Measurements from ENCODE around the gene SEMA4F. TPM values are rescaled to one million over a fixed set of nuclear protein-coding genes. Genes with fewer than 3 reads are reported as not detected.

Gene SEMA4F
- total RNA-seq, 1 experiment from 2014 or later = 6.6 TPM

- Histone ChIP-seq H3K79me2 (ENCODE audit: insufficient read depth, low read length) (peaks cover 1% of the 10 kb centered on the region; the same call in 1 of the 2 replicates), H3K27ac (ENCODE audit: insufficient read length, low read depth, low read length) (no peak overlapping the region), H3K56ac (ENCODE audit: insufficient read length, low read depth, low read length) (no peak overlapping the region), H3K14ac (ENCODE audit: insufficient read depth, low read length) (no peak overlapping the region), H3K9me3 (ENCODE audit: control insufficient read depth, low read depth, low read length) (no peaks in the 10 kb centered on the region), H2BK5ac (ENCODE audit: insufficient read length, low read length) (no peak overlapping the region), H2BK20ac (ENCODE audit: low read depth, low read length, poor library complexity, severe bottlenecking) (no peak overlapping the region), H3K27me3 (ENCODE audit: insufficient read depth, low read length) (no peaks in the 10 kb centered on the region), H3K79me1 (ENCODE audit: insufficient read depth, low read depth, low read length, poor library complexity, severe bottlenecking) (no peaks in the 10 kb centered on the region), H2BK120ac (ENCODE audit: low read depth, low read length, poor library complexity, severe bottlenecking) (no peak overlapping the region), H4K8ac (replicated peaks; ENCODE audit: insufficient read length, low read depth, low read length) (no peak overlapping the region), H4K20me1 (ENCODE audit: control insufficient read depth, insufficient read depth, insufficient read length) (no peaks in the 10 kb centered on the region), H2AK5ac (ENCODE audit: insufficient read length, low read length) (no peak overlapping the region), H3K23me2 (ENCODE audit: insufficient read length, low read depth, low read length, poor library complexity, severe bottlenecking) (no peaks in the 10 kb centered on the region), H3K4me1 (ENCODE audit: insufficient read depth, low read length) (no peaks in the 10 kb centered on the region), H3K18ac (ENCODE audit: insufficient read length, low read depth, low read length) (no peak overlapping the region), H3T11ph (ENCODE audit: low read length) (no peak overlapping the region), H2AFZ (ENCODE audit: low read length) (no peak overlapping the region), H3K4me2 (ENCODE audit: insufficient read depth, insufficient read length, low read length) (no peak overlapping the region), H4K5ac (ENCODE audit: insufficient read length, low read depth, low read length) (no peak overlapping the region), H3K9ac (ENCODE audit: extremely low read depth, insufficient read length, low read length) (no peak overlapping the region), H2BK15ac (ENCODE audit: low read depth, low read length) (no peak overlapping the region), H3K4ac (ENCODE audit: low read depth, low read length) (no peak overlapping the region), H4K91ac (ENCODE audit: insufficient read length, low read depth, low read length) (no peak overlapping the region), H3K23ac (ENCODE audit: insufficient read length, low read depth, low read length) (no peak overlapping the region), H2BK12ac (ENCODE audit: insufficient read length, low read depth, low read length) (no peak overlapping the region)
- no peak for TF ChIP-seq CTCF (conservative IDR thresholded peaks at IDR 0.05)
- Mint-ChIP-seq H3K27ac (no peak overlapping the region), H3K4me3 (no peak overlapping the region), H3K4me1 (no peaks in the 10 kb centered on the region; a peak in 1 of 4 replicates), H3K9me3 (no peaks in the 10 kb centered on the region), H3K36me3 (ENCODE audit: insufficient read depth in 1 of 3, low read depth in 3 of 3) (no peaks in the 10 kb centered on the region), H3K27me3 (ENCODE audit: low read depth) (no peaks in the 10 kb centered on the region)
- no peak for DNase-seq
- no CpG with 5 or more reads among the region's 1 CpG for WGBS (ENCODE audit: extremely low coverage, insufficient read length, low lambda C conversion rate)
Measured at GRCh38 chr2:74693668-74694067, 39.6 kb downstream of the SEMA4F start.

All from H9 (cell line).